Midbrain (tissue), 1 donor: ENCODE data around the gene SEC16A.
A peak's percentile ranks its signal among the peaks of the same experiment; 100 is the strongest.

Source experiments
- DNase-seq: peaks from one replicate; lab custom pipeline; 2025; lab: John Stamatoyannopoulos, UW

Gene SEC16A

DNA sequence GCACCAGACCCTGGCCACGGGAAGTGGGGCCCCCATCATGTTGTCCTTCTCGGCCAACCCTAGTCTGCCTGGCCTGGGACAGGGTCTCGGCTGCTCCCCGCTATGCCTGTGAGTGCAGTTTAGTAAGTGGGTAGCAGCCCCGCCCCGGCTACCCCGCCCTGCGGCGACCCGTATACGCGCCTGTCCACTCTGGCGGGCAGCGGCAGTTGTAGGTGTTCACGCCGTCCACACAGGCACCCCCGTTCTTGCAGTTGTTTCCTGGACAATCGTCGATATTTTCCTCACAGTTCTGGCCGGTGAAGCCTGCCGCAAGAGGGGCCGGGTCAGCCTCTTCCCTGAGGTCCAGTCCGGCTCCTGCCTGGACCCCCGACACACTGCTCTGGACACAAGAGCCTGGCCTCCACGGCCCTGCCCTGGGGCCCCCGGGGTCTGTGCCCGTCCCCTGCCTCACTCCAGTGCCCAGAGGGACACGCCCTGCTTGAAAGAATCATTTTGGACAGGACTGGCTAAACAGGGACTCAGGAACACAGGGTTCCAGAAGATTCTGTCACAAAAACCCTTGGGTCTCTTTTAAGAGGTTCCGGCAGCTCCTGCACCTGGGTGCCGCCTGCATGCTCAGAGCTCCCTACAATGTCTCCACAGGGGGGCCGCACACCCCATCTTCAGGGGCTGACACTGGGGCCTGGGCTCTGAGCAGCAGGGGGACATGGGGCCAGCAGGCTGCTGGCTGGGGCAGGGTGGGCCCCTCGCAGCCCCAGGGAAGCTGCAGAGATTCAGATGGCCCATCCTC is 36.6 kb upstream of the SEC16A start:
- DNase-seq, result no peak

DNA sequence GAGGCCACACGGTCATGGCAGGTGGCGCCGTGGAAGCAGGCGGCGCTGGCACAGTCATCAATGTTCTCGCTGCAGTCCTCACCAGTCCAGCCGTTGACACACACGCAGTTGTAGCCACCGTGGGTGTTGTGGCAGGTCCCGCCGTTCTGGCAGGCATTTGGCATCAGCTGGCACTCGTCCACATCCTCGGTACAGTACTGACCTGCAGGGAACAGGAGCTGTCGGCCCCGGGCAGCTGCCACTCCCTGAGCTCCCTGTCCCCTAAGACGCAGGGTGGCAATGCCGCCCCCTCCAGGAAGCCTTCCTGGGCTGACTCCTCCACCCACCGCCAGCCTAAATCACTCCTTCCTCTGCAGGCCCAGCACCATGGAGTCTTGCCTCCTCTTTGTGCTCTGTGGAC is 35.8 kb upstream of the SEC16A start:
- no peak for DNase-seq

DNA sequence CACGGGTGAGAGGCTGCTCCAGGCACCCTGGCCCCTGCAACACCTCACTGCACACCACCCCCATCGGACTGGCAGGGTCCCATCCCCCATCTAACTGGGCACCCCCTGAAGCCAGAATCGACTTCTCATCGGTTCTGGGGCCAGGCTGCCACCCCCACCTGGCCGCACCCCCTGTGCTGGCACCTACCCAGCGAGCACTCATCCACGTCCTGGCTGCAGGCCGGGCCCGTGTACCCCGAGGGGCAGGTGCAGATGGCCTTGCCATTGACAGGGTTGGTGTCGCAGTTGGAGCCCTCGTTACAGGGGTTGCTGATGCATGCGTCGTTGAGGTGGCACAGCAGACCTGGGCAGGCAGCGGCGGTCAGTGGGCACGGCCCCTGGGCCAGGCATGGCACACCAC is 35.1 kb upstream of the SEC16A start:
- no peak for DNase-seq

DNA sequence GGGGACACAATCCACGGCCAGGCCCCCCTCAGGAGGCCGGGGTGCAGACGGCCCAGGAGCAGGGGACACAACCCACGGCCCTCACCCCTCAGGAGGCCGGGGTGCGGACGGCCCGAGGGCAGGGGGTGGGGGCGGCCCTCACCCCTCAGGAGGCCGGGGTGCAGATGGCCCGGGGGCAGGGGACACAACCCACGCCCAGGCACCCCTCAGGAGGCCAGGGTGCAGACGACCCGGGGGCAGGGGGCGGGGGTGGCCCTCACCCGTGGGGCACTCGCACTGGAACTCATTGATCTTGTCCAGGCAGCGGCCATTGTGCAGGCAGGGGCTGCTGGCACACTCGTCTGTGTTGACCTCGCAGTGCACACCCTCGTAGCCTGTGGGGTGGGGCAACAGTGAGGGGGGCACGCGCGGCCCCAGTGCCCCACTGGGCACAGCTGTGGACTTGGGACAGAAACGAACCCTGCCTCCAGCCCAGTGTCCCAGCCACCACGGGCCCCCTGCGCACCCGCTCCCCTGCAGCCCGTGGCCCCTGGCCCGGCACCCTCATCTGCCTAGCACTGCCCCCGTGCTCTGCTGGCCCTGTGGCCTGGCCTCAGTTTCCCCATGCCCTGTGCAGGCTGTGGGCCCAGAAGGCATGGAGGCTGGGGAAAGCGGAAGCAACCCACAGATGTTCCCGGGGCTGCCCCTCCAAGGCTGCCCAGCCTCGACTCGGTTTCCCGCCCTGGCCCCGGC is 34.3 kb upstream of the SEC16A start:
- no peak for DNase-seq

DNA sequence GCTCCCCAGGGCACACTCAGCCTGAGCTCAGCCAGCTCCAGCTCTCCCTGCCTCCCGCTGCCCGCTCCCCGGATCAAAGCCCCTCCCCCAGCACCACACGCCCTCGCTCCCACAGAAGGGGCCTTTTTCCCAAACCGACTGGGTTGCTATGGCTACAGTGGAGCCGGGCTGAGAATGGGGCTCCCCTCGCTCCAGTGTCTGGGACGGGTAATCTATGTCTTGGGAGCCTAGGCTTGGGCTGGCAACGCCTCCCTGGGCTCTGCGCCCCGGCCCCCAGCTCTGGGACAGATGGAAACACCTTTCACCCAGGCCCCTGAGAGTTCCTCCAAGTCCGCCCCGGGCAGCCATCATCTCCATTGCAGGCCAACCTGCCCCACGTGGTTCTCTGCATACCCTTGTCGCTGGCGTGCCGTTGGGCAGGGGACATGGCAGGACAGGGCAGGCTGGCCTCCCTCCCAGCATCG is 33.4 kb upstream of the SEC16A start:
- peak; percentile 82 for DNase-seq

DNA sequence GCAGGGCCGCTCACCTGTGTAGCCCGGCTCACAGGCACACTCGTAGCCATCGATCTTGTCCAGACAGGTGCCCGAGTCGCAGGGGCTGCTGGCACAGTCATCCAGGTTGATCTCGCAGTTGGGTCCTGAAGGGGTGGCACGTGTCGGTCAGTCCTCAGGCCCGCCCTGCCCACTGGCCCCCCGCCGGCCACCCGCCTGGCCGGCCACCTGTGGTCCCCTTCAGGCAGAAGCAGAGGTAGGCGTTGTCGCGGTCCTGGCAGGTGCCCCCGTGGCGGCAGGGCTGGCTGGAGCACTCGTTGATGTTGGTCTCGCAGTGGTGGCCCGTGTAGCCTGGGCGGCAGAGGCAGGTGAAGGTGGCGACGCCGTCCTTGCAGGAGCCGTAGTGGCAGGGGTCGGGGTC is 32.4 kb upstream of the SEC16A start:
- DNase-seq, result no peak

DNA sequence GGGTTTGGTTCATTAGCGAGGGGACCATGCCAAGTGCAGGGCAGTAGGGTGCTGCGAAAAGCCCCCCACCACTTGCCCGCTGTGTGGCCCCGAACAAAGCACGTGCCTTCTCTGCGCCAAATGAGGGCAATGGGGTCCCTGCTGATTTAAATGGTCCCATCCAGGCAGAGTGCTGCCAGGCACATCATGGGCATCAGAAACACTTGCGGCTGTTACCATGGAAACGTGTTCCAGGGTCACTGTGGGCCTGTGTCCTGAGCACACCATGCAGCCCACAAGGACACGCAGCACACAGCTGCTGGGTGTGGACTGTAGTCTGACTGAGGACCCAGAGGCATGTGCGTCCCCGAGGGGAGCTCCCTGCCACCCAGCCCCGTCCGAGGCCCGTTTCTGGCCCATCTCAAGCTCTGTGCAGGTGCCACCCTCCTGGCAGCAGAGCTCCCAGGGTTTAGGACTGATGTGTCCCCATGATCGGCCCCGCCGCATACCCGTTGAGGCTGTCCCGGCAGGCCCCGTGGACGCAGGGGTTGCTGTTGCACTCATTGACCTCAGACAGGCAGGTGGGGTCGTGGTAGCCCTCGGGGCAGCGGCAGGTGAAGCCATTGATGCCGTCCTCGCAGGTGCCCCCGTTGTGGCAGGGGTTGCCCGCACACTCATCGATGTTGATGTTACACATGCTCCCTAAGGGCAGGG is 31.3 kb upstream of the SEC16A start:
- no peak for DNase-seq

DNA sequence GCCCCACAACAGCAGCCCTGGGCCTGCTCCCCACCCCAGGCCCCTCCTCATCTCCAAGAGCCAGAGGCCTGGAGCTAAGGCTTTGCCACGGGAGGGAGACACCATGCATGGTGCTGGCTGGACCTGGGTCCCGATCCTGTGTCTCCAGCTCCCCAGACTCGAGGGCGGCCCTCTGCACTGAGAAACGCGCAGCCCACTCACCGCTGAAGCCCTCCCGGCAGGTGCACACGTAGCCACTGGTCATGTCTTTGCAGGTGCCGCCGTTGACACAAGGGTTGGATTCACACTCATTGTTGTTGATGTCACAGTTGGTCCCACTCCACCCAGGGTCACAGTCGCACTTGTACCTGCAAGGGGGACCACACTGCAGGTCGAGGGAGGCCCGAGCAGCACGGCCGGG is 30.4 kb upstream of the SEC16A start:
- DNase-seq, result no peak

DNA sequence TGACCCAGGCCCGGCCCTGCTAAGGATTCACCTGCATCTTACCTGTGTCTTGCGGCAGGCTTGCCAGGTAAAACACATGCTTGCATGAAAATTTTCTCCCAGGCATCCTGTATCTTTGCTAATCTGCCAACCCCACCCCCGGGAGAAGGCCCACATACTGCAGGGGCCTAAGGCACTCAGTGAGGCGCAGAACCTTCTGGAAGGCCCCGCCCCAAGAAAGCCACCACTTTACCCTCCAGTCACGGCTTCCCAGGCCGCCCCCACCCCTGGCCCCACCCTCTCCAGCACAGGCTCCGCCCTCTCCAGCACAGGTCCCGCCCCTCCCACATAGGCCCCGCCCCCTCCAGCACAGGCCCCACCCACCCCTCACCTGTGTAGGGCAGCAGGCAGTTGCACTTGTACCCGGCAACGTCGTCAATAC is 29.8 kb upstream of the SEC16A start:
- DNase-seq, result peak; percentile 41

DNA sequence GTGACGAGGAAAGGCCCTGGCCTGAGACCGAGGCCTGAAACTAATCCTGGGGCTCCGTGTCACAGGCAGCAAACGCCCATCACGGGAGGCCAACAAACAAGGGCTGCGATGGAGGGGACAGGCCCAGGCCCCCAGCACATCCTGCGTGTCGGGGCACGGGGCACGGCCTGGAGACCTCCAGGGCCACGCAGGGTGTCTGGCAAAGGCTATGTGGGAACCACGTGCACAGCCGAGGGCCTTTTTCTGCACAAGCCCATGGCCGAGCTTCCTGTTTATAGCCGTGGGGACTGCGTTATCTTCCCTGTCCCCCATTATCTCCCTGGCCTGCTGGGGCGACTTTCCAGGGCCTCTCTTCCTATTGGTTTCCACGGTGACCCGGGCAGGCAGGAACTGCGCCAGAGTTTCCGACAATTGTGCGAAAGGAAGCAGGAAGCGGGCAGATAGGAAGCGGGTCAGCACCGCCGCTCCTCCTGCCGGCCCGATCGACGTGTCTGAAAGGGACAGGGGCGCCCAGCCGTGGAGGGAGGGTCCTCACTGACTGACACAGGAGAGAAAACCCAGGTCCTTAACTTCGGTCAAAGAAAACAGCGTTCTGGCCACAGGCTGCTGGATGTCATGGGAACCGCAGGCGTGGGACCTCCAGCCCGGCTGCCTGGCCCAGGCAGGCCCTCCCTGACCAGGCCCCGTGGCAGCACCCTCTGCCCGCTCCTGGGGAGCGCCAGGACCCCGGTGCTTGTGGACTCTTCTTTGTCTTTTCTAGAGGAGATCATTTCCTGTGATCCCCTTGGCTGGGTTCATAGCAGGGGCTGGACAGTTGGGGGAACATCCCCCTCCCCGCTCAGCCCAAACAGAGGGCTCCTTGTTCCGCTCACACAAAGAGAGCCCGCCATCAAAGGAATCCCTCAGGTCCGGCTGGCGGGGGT is 29.1 kb upstream of the SEC16A start:
- DNase-seq, result peak; percentile 88

DNA sequence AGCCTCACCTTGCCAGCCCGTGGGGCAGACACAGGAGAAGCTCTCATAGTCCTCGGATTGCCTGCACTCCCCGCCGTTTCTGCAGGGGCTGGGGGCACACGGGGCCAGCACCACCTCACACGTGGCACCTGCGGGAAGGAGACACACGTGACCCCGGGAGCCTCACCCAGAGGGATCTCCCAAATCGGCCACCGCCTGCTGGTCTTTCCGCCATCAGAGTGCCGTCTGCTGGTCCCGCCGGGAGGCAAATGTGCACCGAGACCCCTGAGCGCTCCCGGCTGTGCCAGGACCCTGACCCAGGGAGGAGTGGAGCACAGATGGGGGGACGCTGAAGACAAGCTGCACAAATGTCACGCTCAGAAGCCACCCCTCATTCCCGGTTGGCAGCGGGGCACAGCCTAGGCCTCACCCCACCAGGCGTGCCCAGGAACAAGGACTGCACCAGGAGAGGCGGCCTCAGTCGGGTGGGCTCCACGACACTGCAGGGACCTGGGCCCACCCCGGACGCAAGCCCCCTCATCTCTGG is 28.4 kb upstream of the SEC16A start:
- DNase-seq, result no peak

DNA sequence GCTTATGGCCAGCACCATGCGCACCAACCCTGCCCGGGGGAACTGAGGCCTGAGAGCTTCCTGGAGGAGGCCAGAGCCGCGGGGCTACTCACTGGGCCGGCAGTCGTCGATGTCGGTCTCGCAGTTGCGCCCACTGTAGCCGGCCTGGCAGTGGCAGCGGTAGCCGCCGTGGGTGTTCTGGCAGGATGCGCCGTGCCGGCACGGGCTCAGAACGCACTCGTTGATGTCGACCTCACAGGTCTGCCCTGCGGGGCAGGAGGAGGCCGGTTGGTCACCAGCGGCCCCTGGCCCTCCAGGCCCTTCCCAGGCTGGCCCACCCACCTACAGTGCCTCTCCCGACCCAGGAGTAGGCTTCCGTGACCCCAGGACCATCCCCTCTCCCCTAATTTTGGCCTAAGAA is 27.7 kb upstream of the SEC16A start:
- no peak for DNase-seq

DNA sequence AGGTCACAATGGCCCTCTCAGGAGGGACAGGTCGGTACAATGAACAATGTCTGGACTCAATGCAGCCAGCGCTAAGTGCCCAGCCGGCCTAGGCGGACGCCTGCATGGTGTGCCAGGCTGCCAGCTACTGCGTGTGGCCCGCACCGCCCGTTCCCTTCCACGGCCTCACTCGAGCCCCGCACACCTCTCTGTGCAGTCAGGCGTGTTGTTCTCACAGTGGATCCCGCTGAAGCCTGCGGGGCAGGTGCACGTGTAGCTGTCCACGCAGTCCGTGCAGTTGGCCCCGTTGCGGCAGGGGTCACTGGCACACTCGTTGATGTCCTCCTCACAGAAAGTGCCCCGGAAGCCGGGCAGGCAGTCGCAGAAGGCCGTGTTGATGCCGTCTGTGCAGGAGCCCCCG is 26.7 kb upstream of the SEC16A start:
- no peak for DNase-seq

DNA sequence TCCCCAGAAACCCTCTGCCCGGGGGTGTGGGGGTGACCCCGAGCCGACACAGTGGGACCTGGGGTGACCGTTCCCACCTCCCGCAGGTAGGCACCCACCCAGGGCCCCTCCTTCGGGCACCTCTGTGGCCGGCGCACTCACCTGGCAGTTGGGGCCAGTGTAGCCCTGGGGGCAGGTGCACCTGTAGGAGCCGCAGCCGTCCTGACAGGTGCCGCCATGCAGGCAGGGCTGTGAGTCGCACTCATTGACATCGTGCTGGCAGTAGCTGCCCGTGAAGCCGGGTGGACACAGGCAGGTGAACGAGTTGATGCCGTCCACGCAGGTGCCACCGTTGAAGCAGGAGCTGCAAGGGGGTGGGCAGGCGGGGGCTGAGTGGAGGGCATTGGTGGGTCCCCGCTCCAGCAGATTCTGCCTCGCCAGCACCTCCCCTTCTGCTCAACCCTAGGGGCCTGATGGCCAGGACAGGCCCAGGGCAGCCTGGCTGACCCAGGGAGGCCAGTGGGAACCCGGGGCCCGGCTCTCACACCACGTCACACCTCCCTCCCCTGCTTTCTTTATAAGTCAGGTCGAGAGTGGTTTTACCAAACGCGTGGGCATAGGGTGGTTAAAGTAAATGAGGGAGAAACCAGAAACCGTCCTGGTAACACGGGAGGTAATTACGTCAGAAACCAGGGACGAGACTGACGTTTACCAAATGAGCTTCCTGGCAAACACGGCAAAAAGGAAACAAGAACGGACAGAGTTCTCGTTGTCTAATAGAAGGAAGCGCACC is 26.1 kb upstream of the SEC16A start:
- no peak for DNase-seq

DNA sequence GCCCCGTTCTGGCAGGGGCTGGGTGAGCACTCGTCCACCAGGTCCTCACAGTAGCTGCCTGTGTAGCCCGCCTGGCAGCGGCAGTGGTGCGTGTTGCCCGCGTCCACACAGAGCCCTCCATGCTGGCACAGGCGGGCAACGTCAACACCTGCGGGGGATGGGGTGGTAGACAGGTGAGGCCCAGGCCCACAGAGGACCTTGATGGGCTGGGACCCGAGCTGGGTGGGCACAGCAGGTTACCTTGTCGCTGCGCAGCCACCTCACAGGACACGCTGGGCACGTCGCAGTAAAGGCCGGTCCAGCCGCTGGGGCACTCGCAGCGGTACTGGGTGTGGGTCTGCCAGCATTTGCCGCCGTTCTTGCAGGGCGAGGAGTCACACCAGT is 25.1 kb upstream of the SEC16A start:
- DNase-seq, result no peak

DNA sequence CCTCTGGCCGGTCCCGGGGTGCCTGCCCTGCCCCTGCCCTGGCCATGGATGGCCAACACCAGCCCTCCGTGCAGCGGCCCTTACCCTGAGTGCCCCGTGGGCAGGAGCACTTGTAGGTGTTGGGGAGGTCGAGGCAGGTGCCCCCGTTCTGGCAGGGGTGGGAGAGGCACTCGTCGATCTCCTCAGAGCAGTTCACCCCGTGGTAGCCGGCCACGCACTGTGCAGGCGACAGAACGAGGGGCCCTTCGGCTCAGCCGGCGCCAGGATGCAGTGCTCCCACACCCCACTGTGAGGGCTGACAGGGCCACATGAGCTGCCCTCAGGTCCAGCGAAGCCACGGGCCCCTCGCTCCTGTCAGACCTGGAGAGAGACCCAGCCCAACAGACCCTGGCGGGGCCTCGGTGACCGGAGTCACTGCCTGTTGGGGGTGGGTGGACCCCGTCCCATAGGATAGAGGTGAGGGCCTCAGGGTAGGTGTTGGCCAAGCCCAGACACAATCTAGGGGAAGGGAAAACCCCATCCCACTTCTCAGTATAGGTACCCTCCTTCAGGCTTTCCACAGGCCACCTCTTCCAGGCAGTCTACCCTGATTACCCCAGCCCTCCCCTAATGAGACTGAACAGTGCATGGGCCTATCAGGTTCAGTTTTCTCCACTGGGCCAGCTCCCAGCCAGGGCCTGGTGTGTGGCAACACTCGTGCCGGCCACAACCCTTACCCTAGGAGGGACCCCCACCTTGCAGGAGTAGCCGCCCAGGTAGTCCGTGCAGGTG is 24.6 kb upstream of the SEC16A start:
- no peak for DNase-seq

DNA sequence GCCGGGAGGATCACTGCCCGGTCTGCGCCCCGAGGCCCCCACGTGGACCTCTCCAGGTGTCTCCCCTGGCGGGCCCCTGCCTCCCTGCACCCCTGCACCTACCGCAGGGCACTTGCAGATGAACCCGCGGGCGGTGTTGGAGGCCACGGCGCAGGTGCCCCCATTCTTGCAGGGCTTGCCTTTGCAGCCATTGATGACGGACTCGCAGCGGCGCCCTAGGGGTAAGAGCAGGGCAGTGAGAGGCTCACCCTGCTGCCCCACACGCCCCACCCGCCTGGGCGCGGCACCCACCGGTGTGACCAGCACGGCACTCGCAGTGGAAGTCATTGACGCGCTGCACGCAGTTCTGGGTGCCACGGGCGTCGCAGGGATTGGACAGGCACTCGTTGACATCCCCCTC is 23.6 kb upstream of the SEC16A start:
- no peak for DNase-seq

DNA sequence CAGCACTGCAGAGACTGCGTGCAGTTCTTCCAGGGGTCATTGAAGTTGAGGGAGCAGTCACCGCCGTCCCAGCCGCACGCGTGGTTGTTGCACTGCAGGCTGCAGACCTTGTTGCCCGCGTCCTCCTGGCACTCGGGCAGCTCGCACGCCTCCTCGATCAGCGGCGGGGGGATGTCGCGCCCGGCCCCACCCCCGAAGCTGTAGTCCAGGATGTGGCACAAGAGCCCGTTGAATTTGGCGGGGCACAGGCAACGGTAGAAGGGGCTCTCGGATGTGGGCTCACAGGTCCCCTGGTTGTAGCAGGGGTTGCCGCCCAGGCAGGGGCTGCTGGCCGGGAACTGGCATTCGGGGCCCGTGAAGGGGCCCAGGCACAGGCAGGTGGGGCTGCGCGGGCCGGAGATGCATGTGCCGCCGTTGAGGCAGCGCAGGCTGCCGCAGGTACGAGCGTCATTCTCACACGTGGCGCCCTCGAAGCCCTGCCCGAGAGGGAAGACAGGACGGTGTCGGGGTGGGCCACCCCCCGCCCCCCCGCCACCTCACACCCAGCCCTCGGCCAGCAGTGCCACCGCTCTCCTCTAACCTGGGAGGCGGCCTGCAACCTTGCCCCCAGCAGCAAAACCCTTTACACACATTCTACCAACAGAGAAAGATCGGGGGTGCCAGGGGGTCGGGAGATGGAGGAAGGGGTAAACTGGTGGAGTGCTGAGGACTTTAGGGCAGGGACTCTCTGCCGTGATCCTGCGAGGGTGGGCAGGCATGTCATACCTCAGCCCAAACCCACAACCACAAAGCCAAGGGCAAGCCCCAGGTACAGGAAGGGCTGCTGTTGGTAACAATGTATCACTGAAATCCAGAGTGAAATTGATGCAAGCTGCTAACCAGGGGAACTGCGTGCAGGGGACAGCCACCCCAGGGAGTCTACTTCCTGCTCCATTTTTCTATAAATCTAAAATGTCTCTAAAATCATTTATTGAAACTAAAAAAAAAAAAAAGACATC is 22.9 kb upstream of the SEC16A start:
- no peak for DNase-seq
